Lower lobe of right lung (tissue), 2 donors: ENCODE measurements around the gene OLIG1. TPM values are rescaled to one million over a fixed set of nuclear protein-coding genes. Genes with fewer than 3 reads are reported as not detected.

Experiments
- ATAC-seq, 2 donors: fragments of 200-7000 bp; cut with Tn5 transposase; one replicate each; pipeline ENCODE4 v1.9.1; 2020 to 2022; ENCODE audit warnings: mild to moderate bottlenecking in 2 of 2, moderate library complexity in 2 of 2
- DNase-seq: peaks from one replicate; pipeline ENCODE4 v3.0.0-alpha.2; 2020
- H3K27ac ChIP-seq: fragments of 200-600 bp; one replicate; pipeline ENCODE4 v1.8.0; 2022
- H3K27me3 ChIP-seq: fragments of 200-600 bp; one replicate; pipeline ENCODE4 v1.8.0; 2022; ENCODE audit warnings: low read depth
- H3K36me3 ChIP-seq: fragments of 200-600 bp; one replicate; pipeline ENCODE4 v1.8.0; 2022; ENCODE audit warnings: mild to moderate bottlenecking
- H3K4me1 ChIP-seq: fragments of 200-600 bp; one replicate; pipeline ENCODE4 v1.8.0; 2022
- H3K4me3 ChIP-seq: fragments of 200-600 bp; one replicate; pipeline ENCODE4 v1.8.0; 2022; ENCODE audit warnings: mild to moderate bottlenecking
- H3K9me3 ChIP-seq: fragments of 200-600 bp; one replicate; pipeline ENCODE4 v1.8.0; 2022
- intact Hi-C: fragments of 100-400 bp; cut with DNase I; formaldehyde crosslinking; loops from one replicate; pipeline ENCODE4 v1.11.0; 2022
- total RNA-seq: library from RNA; stranded (reverse); fragmentation: NEBNext Ultra II Directional; extraction: Animal tissue kit (Norgen Biotek cat#: 25700); gene quantifications from one replicate; pipeline ENCODE4 v1.2.1, GENCODE V29; 2021
- TF ChIP-seq, protein P1 (sequence below): fragments of 200-600 bp; IDR thresholded peaks from one replicate; pipeline ENCODE4 v1.8.0; 2022; ENCODE audit warnings: antibody characterized with exemption, mild to moderate bottlenecking
- donor health status: DM: no; HTN: yes; CAD: no; lungs with severe emphysema.

The OLIG1 gene
- total RNA-seq, 1 donor from 2014 or later = 0.59 TPM

DNA sequence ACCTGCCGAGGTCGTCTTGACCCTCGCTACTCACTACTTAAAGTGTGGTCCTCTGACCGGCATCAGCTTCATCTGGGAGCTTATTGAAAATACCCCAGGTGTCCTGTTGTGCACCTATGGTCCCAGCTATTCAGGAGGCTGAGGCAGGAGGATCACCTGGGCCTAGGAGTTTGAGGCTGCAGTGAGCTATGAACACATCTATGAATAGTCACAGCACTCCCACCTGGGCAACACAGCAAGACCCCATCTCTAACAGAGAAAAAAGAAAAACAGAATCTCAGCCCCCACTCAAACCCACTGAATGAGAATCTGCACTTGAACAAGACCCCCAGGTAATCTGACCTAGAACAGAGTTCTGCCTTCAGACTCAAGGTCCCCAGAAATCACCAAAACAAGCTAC, 8.7 kb upstream of the OLIG1 start:
- DNase-seq (no peak), ATAC-seq (no peak)
- Histone ChIP-seq H3K9me3 (no peaks in the 10 kb centered on the region), H3K4me3 (no peak overlapping the region), H3K4me1 (peaks cover 9% of the 10 kb centered on the region), H3K27me3 (peaks cover 37% of the 10 kb centered on the region), H3K36me3 (no peaks in the 10 kb centered on the region), H3K27ac (no peak overlapping the region)
- intact Hi-C loops = no loop called here
- TF ChIP-seq, protein P1, sequence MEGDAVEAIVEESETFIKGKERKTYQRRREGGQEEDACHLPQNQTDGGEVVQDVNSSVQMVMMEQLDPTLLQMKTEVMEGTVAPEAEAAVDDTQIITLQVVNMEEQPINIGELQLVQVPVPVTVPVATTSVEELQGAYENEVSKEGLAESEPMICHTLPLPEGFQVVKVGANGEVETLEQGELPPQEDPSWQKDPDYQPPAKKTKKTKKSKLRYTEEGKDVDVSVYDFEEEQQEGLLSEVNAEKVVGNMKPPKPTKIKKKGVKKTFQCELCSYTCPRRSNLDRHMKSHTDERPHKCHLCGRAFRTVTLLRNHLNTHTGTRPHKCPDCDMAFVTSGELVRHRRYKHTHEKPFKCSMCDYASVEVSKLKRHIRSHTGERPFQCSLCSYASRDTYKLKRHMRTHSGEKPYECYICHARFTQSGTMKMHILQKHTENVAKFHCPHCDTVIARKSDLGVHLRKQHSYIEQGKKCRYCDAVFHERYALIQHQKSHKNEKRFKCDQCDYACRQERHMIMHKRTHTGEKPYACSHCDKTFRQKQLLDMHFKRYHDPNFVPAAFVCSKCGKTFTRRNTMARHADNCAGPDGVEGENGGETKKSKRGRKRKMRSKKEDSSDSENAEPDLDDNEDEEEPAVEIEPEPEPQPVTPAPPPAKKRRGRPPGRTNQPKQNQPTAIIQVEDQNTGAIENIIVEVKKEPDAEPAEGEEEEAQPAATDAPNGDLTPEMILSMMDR = no peak

DNA sequence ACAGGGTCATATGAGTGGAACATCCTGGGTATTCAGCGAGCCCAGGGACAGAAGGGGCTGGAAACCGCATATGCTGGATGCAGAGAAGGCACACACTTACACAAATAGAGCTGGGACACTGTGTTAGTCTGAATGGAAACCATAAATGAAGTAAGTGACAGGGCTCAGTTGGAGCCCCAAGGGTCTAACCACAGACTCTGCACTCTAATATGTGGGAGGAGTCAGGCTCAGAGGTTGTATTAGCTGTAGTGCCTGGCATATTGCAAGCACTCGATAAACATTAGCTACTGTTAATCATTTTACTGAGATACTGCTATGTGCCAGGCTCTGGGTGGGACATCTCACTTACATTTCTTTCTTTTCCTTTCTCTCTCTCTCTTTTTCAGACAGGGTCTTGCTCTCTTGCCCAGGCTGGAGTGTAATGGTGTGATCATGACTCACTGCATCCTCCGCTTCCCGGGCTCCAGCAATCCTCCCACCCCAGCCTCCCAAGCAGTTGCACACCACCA, 6.5 kb upstream of the OLIG1 start:
- H3K27me3 ChIP-seq = peaks cover 59% of the 10 kb centered on the region
- no peak overlapping the region for H3K4me3 ChIP-seq
- H3K27ac ChIP-seq = no peak overlapping the region
- intact Hi-C loops = no loop called here
- DNase-seq (no peak), ATAC-seq (no peak)
- H3K36me3 ChIP-seq = no peaks in the 10 kb centered on the region
- no peaks in the 10 kb centered on the region for H3K9me3 ChIP-seq
- TF ChIP-seq, protein P1 = no peak
- peaks cover 9% of the 10 kb centered on the region for H3K4me1 ChIP-seq

DNA sequence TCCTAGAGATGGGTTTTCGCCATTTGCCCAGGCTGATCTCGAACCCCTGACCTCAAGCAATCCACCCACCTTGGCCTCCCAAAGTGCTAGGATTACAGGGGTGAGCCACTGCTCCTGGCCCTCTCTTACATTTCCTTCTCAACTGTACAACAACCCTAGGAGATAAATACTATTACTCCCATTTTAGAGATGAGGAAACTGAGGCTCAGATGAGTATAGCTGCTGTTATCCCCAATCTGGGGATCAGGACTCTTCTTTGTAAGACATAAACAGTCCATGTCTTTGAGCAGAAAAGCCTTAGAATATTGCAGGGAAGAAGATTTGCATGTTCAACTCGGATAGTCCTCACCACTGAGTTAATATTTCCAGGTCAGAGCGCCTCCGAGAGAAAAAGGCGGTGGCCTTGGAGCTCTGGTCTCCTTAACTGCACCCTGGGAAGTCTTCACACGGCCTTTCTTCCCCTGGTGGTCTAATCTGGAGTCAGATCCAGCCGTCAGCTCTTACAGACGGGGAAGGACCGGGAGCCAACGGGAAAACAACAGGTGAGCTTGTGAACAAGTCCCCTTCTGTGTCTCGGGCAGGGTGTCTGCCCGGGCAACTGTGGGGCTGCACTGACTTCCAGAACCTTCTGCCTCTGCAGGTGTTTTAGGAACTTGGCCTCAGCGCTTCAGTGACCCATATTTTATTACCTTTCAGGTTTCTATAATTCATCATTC, 5.9 kb upstream of the OLIG1 start:
- Histone ChIP-seq H3K4me1 (peaks cover 3% of the 10 kb centered on the region), H3K4me3 (no peak overlapping the region), H3K27ac (no peak overlapping the region), H3K9me3 (no peaks in the 10 kb centered on the region), H3K36me3 (no peaks in the 10 kb centered on the region), H3K27me3 (peaks cover 65% of the 10 kb centered on the region)
- TF ChIP-seq, protein P1 = no peak
- DNase-seq (no peak), ATAC-seq (no peak)
- intact Hi-C loops = no loop called here

DNA sequence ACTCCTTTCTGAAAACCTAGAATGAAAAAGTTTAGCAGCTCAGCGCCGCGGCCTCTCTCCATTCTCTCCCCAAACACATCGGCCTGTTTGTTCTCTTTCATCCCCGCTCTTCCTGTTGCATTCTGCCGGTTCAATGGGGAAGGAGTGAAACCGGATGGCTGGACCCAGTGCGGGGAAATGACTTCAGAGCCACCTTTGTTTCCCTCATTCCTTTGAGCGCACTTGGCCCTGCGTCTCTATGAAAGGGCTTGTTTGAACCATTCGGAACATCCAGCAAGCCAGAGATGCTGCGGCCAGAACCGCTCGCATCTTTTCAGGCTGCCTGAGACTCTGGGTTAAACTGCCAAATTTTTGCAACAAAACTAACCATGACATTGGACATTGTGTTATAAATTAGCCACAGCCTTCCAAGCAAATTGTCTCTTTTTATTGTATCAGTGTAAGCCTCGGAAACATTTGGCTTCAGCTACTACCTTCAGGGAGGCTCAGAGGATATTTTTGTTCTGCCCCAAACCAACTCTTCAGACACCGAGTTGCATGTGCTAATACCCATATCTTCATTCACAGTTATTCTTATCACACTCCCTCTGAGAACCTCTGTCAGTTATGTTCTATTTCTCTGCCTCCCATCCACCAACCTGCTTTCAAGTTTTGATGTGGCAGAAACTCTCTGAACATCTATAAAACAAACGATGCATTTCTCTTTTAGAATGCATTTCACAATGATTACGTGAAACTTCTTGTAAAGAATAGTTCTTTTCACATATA, 5.1 kb upstream of the OLIG1 start:
- H3K4me3 ChIP-seq = no peak overlapping the region
- DNase-seq (no peak), ATAC-seq (no peak)
- peaks cover 73% of the 10 kb centered on the region for H3K27me3 ChIP-seq
- peaks cover 3% of the 10 kb centered on the region for H3K4me1 ChIP-seq
- H3K9me3 ChIP-seq = no peaks in the 10 kb centered on the region
- no peak overlapping the region for H3K27ac ChIP-seq
- TF ChIP-seq, protein P1 = no peak
- intact Hi-C loops = no loop called here
- no peaks in the 10 kb centered on the region for H3K36me3 ChIP-seq

DNA sequence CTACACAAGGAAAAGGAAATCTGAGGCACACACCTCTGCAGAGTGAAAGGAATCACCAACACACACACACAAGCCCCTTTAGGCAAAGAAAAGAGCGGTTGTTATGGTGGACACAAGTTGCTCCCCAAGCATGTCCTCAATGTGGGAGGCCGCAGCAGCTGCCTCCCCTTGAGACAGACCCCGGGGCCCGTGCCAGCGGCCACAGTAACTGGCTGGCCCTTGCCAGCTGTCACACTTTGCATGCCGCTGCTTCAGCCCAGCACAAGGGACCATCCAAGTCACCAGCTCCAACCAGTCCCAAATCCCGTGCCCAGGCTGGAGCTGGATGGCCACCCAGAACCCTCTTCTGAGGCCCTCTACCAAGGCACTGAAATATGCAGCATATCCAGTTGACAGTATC, 2.9 kb upstream of the OLIG1 start:
- DNase-seq (no peak), ATAC-seq (no peak)
- H3K27me3 ChIP-seq = peaks cover 79% of the 10 kb centered on the region
- H3K4me1 ChIP-seq = peaks cover 23% of the 10 kb centered on the region
- no peak overlapping the region for H3K27ac ChIP-seq
- no peaks in the 10 kb centered on the region for H3K36me3 ChIP-seq
- no peaks in the 10 kb centered on the region for H3K9me3 ChIP-seq
- no peak overlapping the region for H3K4me3 ChIP-seq
- TF ChIP-seq, protein P1 = no peak
- intact Hi-C loops = no loop called here
